ENCODE measurements around the gene SCN5A. TPM values are rescaled to one million over a fixed set of nuclear protein-coding genes. Genes with fewer than 3 reads are reported as not detected.

Gene SCN5A
- total and polyA plus RNA-seq, 7 donors = under 0.01 to 1.9 (median 0.51) TPM

GRCh38 chr3:38578081-38578475 lies 71.4 kb downstream of the SCN5A start:
- intact Hi-C loops (cut with DNase I) = no loop called here
- no peaks in the 10 kb centered on the region for H3K36me3 ChIP-seq
- 84 to 92% methylated on average over 4 of the region's 4 CpGs for WGBS, 2 donors
- no peak for DNase-seq
- no peak overlapping the region for H3K27ac ChIP-seq
- TF ChIP-seq POLR2AphosphoS5 (IDR thresholded peaks at IDR 0.05) = no peak
- TF ChIP-seq, protein P1, sequence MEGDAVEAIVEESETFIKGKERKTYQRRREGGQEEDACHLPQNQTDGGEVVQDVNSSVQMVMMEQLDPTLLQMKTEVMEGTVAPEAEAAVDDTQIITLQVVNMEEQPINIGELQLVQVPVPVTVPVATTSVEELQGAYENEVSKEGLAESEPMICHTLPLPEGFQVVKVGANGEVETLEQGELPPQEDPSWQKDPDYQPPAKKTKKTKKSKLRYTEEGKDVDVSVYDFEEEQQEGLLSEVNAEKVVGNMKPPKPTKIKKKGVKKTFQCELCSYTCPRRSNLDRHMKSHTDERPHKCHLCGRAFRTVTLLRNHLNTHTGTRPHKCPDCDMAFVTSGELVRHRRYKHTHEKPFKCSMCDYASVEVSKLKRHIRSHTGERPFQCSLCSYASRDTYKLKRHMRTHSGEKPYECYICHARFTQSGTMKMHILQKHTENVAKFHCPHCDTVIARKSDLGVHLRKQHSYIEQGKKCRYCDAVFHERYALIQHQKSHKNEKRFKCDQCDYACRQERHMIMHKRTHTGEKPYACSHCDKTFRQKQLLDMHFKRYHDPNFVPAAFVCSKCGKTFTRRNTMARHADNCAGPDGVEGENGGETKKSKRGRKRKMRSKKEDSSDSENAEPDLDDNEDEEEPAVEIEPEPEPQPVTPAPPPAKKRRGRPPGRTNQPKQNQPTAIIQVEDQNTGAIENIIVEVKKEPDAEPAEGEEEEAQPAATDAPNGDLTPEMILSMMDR (IDR thresholded peaks at IDR 0.05) = no peak
- no peak for TF ChIP-seq POLR2A (IDR thresholded peaks at IDR 0.05)
- no peak for TF ChIP-seq EP300 (IDR thresholded peaks at IDR 0.05)
- H3K4me1 ChIP-seq = no peaks in the 10 kb centered on the region
- H3K4me3 ChIP-seq = no peak overlapping the region
- H3K27me3 ChIP-seq = no peaks in the 10 kb centered on the region
- H3K9me3 ChIP-seq = peaks cover 0 to 4% (median 0%) of the 10 kb centered on the region in 4 donors

- Histone ChIP-seq H3K4me3 (no peak overlapping the region), H3K27ac (no peak overlapping the region), H3K4me1 (no peaks in the 10 kb centered on the region), H3K36me3 (no peaks in the 10 kb centered on the region), H3K9me3 (peaks cover 0 to 4% (median under 1%) of the 10 kb centered on the region in 4 donors), H3K27me3 (no peaks in the 10 kb centered on the region)
- WGBS, 2 donors = 78 to 87% methylated on average over 8 of the region's 8 CpGs
- DNase-seq = no peak
- no peak for TF ChIP-seq POLR2A (IDR thresholded peaks at IDR 0.05)
- no peak for TF ChIP-seq POLR2AphosphoS5 (IDR thresholded peaks at IDR 0.05)
- intact Hi-C loops (cut with DNase I) = no loop called here
Measured at GRCh38 chr3:38577371-38578080, 72.0 kb downstream of the SCN5A start.

DNA sequence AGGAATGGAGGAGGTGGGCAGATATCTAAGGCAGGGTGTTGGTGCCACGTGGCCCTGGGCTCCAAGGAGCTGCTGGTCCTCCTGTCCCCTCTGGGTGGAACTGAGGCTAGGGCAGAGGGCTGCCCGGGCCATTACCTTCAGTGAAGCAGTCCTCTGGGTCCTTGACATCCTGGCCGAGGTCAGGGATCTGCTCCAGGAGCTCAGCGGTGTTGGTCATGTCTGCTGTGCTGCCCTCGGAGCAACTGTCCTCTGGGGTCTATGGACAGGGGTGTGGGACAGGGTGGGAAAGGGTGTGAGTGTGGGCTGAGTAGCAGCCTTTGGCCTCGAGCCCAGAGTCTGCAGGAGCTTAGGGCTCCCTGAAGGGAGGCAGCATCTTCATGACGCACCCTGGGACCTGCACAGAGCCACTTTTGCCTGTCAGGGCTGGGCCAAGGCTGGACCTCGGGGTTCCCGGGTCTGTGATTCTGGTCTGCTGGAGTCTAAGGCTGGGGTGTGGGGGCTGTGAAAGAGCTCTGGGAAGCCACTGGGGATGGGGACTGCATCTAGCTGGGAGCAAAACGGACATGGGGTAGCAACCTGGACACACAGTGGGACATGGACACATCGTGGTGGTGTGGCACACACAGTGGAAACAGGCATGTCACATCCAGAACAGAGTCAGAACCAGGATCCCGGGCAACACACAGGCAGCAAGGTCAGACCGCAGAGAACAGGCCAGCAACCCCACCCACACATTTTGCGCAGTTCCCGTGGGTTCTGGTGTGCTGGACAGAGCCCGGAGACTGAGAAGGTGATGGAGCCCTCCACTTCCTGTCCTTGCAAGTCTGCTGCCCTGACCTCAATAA lies 72.7 kb downstream of the SCN5A start:
- Histone ChIP-seq H3K4me1 (no peaks in the 10 kb centered on the region), H3K36me3 (no peaks in the 10 kb centered on the region), H3K9me3 (peaks cover 0 to 4% (median 1%) of the 10 kb centered on the region in 4 donors), H3K27ac (no peak overlapping the region), H3K4me3 (no peak overlapping the region), H3K27me3 (no peaks in the 10 kb centered on the region)
- DNase-seq = no peak
- TF ChIP-seq POLR2A (IDR thresholded peaks at IDR 0.05) (no peak), EP300 (IDR thresholded peaks at IDR 0.05) (no peak), POLR2AphosphoS5 (IDR thresholded peaks at IDR 0.05) (no peak)
- TF ChIP-seq, protein P1 (IDR thresholded peaks at IDR 0.05) = no peak
- 73 to 84% methylated on average over 16 of the region's 16 CpGs for WGBS, 2 donors
- intact Hi-C loops (cut with DNase I) = no loop called here

DNA sequence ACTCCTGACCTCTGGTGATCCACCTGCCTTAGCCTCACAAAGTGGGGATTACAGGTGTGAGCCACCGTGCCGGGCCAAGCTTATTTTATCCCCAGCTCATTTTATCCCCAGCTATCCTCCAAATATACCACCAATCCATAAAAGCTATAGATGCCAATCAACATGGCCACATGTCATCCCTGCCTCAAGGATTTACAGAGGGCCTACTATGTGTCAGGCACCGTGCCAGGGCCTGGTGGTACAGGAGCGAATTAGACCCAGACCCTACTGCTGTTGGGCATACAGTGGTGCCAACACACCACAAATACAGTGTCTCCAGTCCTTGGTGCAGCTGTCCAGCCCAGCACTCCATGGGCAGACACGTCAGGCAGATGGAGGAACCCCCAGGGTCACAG lies 73.4 kb downstream of the SCN5A start:
- no peaks in the 10 kb centered on the region for H3K36me3 ChIP-seq
- 87 to 93% methylated on average over 5 of the region's 5 CpGs for WGBS, 2 donors
- TF ChIP-seq, protein P1 (IDR thresholded peaks at IDR 0.05) = no peak
- no peak for TF ChIP-seq EP300 (IDR thresholded peaks at IDR 0.05)
- TF ChIP-seq POLR2AphosphoS5 (IDR thresholded peaks at IDR 0.05) = no peak
- TF ChIP-seq POLR2A (IDR thresholded peaks at IDR 0.05) = no peak
- H3K27me3 ChIP-seq = no peaks in the 10 kb centered on the region
- H3K4me1 ChIP-seq = no peaks in the 10 kb centered on the region
- intact Hi-C loops (cut with DNase I) = no loop called here
- H3K4me3 ChIP-seq = no peak overlapping the region
- DNase-seq = no peak
- no peak overlapping the region for H3K27ac ChIP-seq
- peaks cover 0 to 4% (median 1%) of the 10 kb centered on the region in 4 donors for H3K9me3 ChIP-seq

- Histone ChIP-seq H3K36me3 (no peaks in the 10 kb centered on the region), H3K27ac (no peak overlapping the region), H3K9me3 (peaks cover 0 to 4% (median 1%) of the 10 kb centered on the region in 4 donors), H3K4me1 (no peaks in the 10 kb centered on the region), H3K27me3 (no peaks in the 10 kb centered on the region), H3K4me3 (no peak overlapping the region)
- intact Hi-C loops (cut with DNase I) = no loop called here
- DNase-seq = no peak
- 91% methylated on average over 18 of the region's 18 CpGs for WGBS, 2 donors
- TF ChIP-seq POLR2A (IDR thresholded peaks at IDR 0.05) = no peak
- TF ChIP-seq, protein P1 (IDR thresholded peaks at IDR 0.05) = no peak
- TF ChIP-seq POLR2AphosphoS5 (IDR thresholded peaks at IDR 0.05) = no peak
- TF ChIP-seq EP300 (IDR thresholded peaks at IDR 0.05) = no peak
Measured at GRCh38 chr3:38575279-38575843, 74.1 kb downstream of the SCN5A start.
